OCI-M1 (cell line): ENCODE measurements around the gene PGBD4.

Experiments
- DNase-seq: peaks from one replicate; lab custom pipeline; 2025; lab: John Stamatoyannopoulos, UW

The PGBD4 gene

GRCh38 chr15:34101366-34102174 lies at the start of gene PGBD4, which contains the start of gene EMC7:
Gene PGBD4, plus strand, starts transcription at chr15:34102083. Its CDS starts 449 bp downstream, at chr15:34102532.
Gene EMC7, minus strand, starts transcription at chr15:34101862. Its CDS starts 23 bp downstream, at chr15:34101839.
- peak; percentile 99 for DNase-seq

GRCh38 chr15:34054081-34054707 lies 47.7 kb upstream of the PGBD4 start:
- no peak for DNase-seq

GRCh38 chr15:34055868-34056595 lies 45.9 kb upstream of the PGBD4 start:
- DNase-seq: no peak

GRCh38 chr15:34056911-34057310 lies 45.0 kb upstream of the PGBD4 start:
- no peak for DNase-seq

GRCh38 chr15:34059476-34059875 lies 42.4 kb upstream of the PGBD4 start:
- DNase-seq: no peak

GRCh38 chr15:34059946-34060345 lies 41.9 kb upstream of the PGBD4 start:
- DNase-seq: no peak

- DNase-seq: no peak
Measured at GRCh38 chr15:34064438-34064837, 37.4 kb upstream of the PGBD4 start.

GRCh38 chr15:34065261-34065660 lies 36.6 kb upstream of the PGBD4 start:
- DNase-seq: no peak

GRCh38 chr15:34065941-34066340 lies 35.9 kb upstream of the PGBD4 start:
- DNase-seq: no peak

- peak; percentile 58 for DNase-seq
Measured at GRCh38 chr15:34070003-34070402, 31.9 kb upstream of the PGBD4 start.

GRCh38 chr15:34076785-34077184 lies 25.1 kb upstream of the PGBD4 start:
- DNase-seq: no peak

- no peak for DNase-seq
Measured at GRCh38 chr15:34078900-34079299, 23.0 kb upstream of the PGBD4 start.

GRCh38 chr15:34079904-34080303 lies 22.0 kb upstream of the PGBD4 start:
- peak; percentile 27 for DNase-seq

GRCh38 chr15:34084086-34084485 lies 17.8 kb upstream of the PGBD4 start:
- DNase-seq: no peak

- DNase-seq: no peak
Measured at GRCh38 chr15:34085746-34086145, 16.1 kb upstream of the PGBD4 start.

GRCh38 chr15:34099914-34100313 lies 2.0 kb upstream of the PGBD4 start:
- DNase-seq: no peak

- no peak for DNase-seq
Measured at GRCh38 chr15:34102175-34102925, 467 bp downstream of the PGBD4 start.

- no peak for DNase-seq
Measured at GRCh38 chr15:34106423-34106822, 4.5 kb downstream of the PGBD4 start.

- DNase-seq: no peak
Measured at GRCh38 chr15:34107315-34107714, 5.4 kb downstream of the PGBD4 start.

GRCh38 chr15:34109797-34110663 lies 8.1 kb downstream of the PGBD4 start:
- DNase-seq: peak; percentile 73

GRCh38 chr15:34111488-34111887 lies 9.6 kb downstream of the PGBD4 start:
- no peak for DNase-seq
